Measurements from ENCODE around the gene ZNF23.

The ZNF23 gene

GRCh38 chr16:71402007-71402406 is 60.0 kb downstream of the ZNF23 start:
- no peak overlapping the region for H3K27ac ChIP-seq
- no peak for DNase-seq (ENCODE audit: low read depth, low spot score)

DNA sequence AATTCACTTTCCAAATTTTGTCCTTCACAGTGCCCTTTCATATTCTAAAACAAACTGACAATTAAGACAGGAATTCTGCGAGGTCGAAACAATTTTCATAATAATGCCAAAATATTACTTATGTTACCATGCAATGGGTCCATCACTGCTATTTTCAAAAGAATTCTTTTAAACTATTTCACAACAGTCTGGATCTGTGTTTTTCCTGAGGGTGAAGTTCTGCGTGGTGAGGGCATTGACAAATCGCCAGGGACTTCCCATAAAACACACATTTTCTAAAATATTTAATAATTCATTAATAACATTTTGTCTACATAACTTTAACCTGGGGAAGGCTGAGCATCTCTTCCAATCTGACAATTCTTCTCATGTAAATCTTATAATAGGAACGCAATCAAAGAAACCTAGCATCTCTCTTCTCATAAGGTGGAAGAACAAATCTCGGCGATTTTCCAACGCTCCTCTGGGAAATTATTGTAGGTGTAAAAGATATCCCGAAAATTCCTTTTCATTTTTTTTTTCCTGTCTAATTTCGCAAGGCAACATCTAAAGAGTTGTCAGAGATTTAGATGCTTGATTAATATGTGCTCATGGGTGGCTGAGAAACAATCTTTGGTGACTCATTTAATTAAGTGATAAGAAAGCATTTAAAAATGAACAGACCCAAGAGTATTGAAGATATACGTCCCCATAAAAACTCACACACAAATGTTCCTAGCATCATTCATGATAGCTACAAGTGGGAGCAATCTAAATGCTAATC is 62.1 kb downstream of the ZNF23 start:
- no peak overlapping the region for H3K27ac ChIP-seq
- DNase-seq (ENCODE audit: low read depth, low spot score): no peak
